Body of pancreas (tissue), 4 donors: Measurements from ENCODE around the gene INPP5J. TPM values are rescaled to one million over a fixed set of nuclear protein-coding genes. Genes with fewer than 3 reads are reported as not detected.

Experiments
- ATAC-seq: fragments of 150-250 bp; one replicate; pipeline ENCODE4 v1.9.1; 2016
- DNase-seq, 4 donors: peaks; one replicate each; pipeline ENCODE4 v3.0.0-alpha.2; 2019
- H3K27ac ChIP-seq, 4 donors: fragments of 200-600 bp; sonication (generic); 1 replicate in 3 of 4; 2 replicates in 1 of 4; pipeline versions ENCODE4 v1.5.1 to v1.6.1; 2016 to 2019; ENCODE audit warnings: mild to moderate bottlenecking in 1 of 4, mixed read lengths in 1 of 4, moderate library complexity in 1 of 4
- H3K27me3 ChIP-seq, 2 donors: fragments of 200-600 bp; sonication (generic); one replicate each; pipeline ENCODE4 v1.6.0; 2016; ENCODE audit warnings: mild to moderate bottlenecking in 1 of 2
- H3K36me3 ChIP-seq, 2 donors: fragments of 200-600 bp; sonication (generic); replicated peaks in 1 of 2; 2 replicates each; pipeline ENCODE4 v1.5.1; 2016; ENCODE audit warnings: low read depth in 2 of 2; ENCODE audit not compliant: insufficient read depth in 1 of 2
- H3K4me1 ChIP-seq: fragments of 200-600 bp; sonication (generic); one replicate; pipeline ENCODE4 v1.6.0; 2016
- H3K4me3 ChIP-seq, 2 donors: fragments of 200-600 bp; sonication (generic); 1 replicate in 1 of 2; 2 replicates in 1 of 2; pipeline ENCODE4 v1.5.1; 2016 to 2019
- H3K9me3 ChIP-seq, 3 donors: fragments of 200-600 bp; sonication (generic); 1 replicate in 2 of 3; 2 replicates in 1 of 3; pipeline ENCODE4 v1.5.1; 2016
- POLR2A ChIP-seq, 3 donors: fragments of 450-650 bp; IDR thresholded peaks; one replicate each; pipeline ENCODE4 v1.6.1; 2016; ENCODE audit warnings: antibody characterized with exemption in 3 of 3, mild to moderate bottlenecking in 2 of 3
- WGBS, 2 donors: methylation state at CpG; one replicate each; pipeline ENCODE4 v1.1.5; 2017; 5-methylcytosine and 5-hydroxymethylcytosine counted together
- intact Hi-C: fragments of 100-400 bp; cut with DNase I; formaldehyde crosslinking; loops from one replicate; pipeline ENCODE4 v1.15.1; 2023
- total RNA-seq, 2 donors: library from RNA; depleted of rRNA; stranded (reverse); fragments of >200 nt; gene quantifications; one replicate each; pipeline ENCODE4 v1.1.0, GENCODE V29; 2016
- TF ChIP-seq, protein P1 (sequence below), 7 experiments: fragments of 450-650 bp in 4 of 7; fragments of 200-600 bp in 3 of 7; sonication (generic) in 3 of 7; IDR thresholded peaks; one replicate each; pipeline ENCODE4 v1.5.1; 2016 to 2019; ENCODE audit warnings: antibody characterized with exemption in 7 of 7

INPP5J gene
- total RNA-seq, 2 donors from 2014 or later = 16.1 to 17.8 TPM

DNA sequence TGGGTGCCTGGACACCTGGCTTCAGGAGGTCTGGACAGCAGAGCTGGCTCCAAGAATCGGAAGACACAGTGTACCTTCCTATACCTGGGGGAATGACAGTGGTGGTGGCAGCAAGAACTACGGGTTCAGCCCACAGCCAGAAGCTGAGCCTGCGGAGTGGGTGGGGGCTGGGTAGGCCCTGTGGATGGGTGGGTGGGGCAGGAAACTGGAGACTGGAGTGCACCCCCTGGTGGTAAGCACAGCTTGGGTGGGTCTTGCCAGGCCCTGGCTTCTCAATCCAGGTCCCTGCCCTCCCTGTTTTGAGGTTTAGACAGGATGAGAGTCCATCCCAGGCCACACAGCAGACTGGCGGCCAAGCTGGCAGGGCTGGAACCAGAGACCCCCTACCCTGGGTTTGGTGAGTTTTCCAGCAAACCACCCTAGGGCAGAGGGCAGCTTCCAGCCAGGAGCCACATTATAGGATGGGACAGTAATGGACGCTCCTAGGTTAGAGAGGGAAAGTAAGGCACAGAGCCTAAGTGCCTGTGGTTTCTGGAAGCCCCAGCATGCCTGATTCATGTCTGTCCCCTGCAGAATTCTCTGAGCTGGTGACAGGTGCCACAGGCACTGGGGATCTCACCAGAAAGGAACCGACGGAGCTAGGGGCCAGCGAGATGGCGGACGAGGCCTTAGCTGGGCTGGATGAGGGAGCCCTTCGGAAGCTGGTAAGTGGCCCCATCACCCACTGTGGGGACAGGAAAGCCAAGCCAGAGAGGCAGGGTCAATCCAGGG is 40.0 kb upstream of the INPP5J start:
- no peaks in the 10 kb centered on the region for H3K36me3 ChIP-seq
- intact Hi-C loops = no loop called here
- no peak overlapping the region for H3K4me3 ChIP-seq
- ATAC-seq (no peak), DNase-seq (peak; percentile 69 to 75 (median 74))
- H3K4me1 ChIP-seq = peaks cover 77% of the 10 kb centered on the region
- peak overlapping the region; percentile 91 to 97 (median 93) for H3K27ac ChIP-seq
- no peaks in the 10 kb centered on the region for H3K9me3 ChIP-seq
- WGBS, 2 donors = 41 to 57% methylated on average over 6 to 11 of the region's 11 CpGs
- no peak for TF ChIP-seq POLR2A (IDR thresholded peaks at IDR 0.05)
- TF ChIP-seq, protein P1, sequence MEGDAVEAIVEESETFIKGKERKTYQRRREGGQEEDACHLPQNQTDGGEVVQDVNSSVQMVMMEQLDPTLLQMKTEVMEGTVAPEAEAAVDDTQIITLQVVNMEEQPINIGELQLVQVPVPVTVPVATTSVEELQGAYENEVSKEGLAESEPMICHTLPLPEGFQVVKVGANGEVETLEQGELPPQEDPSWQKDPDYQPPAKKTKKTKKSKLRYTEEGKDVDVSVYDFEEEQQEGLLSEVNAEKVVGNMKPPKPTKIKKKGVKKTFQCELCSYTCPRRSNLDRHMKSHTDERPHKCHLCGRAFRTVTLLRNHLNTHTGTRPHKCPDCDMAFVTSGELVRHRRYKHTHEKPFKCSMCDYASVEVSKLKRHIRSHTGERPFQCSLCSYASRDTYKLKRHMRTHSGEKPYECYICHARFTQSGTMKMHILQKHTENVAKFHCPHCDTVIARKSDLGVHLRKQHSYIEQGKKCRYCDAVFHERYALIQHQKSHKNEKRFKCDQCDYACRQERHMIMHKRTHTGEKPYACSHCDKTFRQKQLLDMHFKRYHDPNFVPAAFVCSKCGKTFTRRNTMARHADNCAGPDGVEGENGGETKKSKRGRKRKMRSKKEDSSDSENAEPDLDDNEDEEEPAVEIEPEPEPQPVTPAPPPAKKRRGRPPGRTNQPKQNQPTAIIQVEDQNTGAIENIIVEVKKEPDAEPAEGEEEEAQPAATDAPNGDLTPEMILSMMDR (IDR thresholded peaks at IDR 0.05) = peak in 6 of 7 experiments; percentile 29 to 52 (median 45)
- H3K27me3 ChIP-seq = no peaks in the 10 kb centered on the region

DNA sequence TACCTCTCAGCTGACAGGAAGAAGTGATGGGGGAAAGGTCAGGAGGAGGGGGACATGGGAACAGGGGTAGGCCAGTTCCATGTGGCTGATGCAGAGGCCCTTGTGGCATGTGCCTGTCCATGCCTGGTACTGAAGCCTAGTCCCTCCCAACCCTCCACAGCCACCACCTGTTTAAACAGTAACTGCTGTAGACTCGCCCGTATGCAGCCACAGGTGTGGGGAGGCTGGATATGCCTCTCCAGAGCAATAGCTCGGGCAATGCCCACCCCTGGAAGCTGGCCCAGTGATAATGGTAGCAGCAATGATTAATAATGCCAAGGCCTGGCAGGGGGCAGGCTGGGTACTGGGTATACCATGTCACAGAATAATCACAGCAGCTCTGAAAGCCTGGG is 39.4 kb upstream of the INPP5J start:
- Histone ChIP-seq H3K27ac (peak overlapping the region; percentile 91 to 97 (median 93)), H3K9me3 (no peaks in the 10 kb centered on the region), H3K4me3 (no peak overlapping the region), H3K4me1 (peaks cover 77% of the 10 kb centered on the region), H3K27me3 (no peaks in the 10 kb centered on the region), H3K36me3 (peaks cover 0 to 4% of the 10 kb centered on the region in 2 donors)
- peak; percentile 31 for ATAC-seq
- peak; percentile 47 to 79 (median 65) for TF ChIP-seq POLR2A (IDR thresholded peaks at IDR 0.05)
- TF ChIP-seq, protein P1 (IDR thresholded peaks at IDR 0.05) = peak in 1 of 7 experiments; percentile 21
- peak; percentile 80 to 95 (median 94) for DNase-seq
- 18 to 20% methylated on average over 1 to 3 of the region's 3 CpGs for WGBS, 2 donors
- intact Hi-C loops = no loop called here

DNA sequence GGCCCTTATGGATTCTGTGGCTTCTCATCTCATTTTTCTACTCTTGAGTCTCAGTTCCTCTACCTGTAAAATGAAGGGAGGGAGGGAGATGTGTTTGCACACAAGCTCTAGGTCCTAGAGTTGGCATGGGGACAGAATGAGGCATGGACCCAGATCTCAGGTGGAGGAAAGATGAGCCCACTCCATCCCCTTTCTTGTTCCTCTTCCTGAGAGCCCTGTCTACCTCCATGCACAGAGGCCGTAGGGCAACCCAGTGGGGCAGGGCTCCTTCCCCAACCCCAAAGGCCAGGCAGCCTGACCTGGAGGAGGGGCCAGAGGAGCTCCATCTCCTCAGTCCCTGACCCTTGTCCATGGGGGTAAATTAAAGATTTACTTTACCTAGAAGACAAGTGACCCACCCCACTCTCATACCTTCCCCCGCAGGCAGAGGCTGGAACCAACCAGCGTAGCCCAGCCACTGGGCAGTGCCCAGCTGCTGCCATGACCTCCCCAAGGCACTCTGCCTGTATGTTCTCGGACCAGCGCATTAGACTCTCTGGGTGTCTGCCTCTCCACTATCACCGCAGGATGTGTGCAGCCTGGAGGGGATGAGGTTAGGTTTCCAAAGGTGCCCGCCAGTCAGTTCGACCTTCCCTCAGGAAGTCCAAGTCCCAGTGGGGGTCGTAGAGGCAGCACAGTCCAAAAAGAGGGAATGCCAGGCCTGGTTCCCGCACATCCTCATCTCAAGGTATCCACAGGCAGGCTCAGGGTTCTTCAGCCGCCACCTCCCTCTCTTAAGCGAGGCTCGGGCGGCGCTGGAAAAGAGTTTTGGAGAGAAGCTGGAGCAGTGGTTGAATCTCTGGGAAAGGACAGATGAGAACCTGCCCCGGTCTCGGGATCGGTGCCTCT is 38.6 kb upstream of the INPP5J start:
- Histone ChIP-seq H3K4me1 (peaks cover 69% of the 10 kb centered on the region), H3K9me3 (no peaks in the 10 kb centered on the region), H3K27me3 (no peaks in the 10 kb centered on the region), H3K4me3 (peak overlapping the region; percentile 4 to 19), H3K27ac (peak overlapping the region; percentile 91 to 97 (median 93)), H3K36me3 (peaks cover 0 to 8% of the 10 kb centered on the region in 2 donors)
- intact Hi-C loops = no loop called here
- TF ChIP-seq POLR2A (IDR thresholded peaks at IDR 0.05) = no peak
- TF ChIP-seq, protein P1 (IDR thresholded peaks at IDR 0.05) = no peak
- ATAC-seq (no peak), DNase-seq (no peak)
- 19 to 45% methylated on average over 7 to 18 of the region's 18 CpGs for WGBS, 2 donors

DNA sequence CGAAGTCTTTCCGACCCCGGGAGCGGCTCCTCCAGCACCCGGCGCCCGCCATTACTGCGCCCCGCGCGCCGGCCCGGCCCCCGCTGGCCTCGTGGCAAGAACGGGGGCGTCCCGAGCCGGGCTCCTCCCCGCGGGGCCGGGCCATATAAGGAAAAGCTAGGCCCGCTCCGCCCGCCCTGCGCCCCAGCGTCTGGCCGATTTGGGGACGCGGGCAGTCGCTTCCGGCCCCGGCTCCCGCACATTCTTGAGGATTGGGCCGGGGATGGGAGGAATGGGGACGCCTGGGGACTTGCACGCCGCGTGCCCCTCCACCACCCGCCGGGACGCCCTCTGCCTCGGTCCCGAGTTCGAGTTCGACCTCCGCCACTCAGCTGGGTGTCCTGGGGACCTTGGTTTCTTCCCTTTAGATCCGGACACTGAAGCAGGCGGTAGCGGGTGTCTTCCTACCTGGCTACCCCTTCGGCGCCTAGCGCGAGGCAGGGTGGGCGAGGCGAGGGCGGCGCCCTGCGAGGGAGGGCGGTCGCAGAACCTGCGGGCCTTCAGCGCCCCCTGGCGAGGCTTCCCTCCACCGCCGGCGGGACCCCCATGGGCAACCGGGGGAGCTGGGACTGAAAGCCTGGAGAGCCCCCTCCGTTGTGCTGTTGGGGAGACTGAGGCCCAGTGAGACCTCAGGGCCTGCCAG is 37.8 kb upstream of the INPP5J start:
- peaks cover 61% of the 10 kb centered on the region for H3K4me1 ChIP-seq
- 10 to 20% methylated on average over 2 to 64 of the region's 69 CpGs for WGBS, 2 donors
- ATAC-seq = peak; percentile 47

More for the DNA sequence above, 37.8 kb upstream of the INPP5J start:
- Histone ChIP-seq H3K27ac (peak overlapping the region; percentile 60 to 97 (median 92)), H3K4me3 (peak overlapping the region; percentile 4 to 19), H3K9me3 (no peaks in the 10 kb centered on the region), H3K27me3 (no peaks in the 10 kb centered on the region), H3K36me3 (peaks cover 0 to 10% of the 10 kb centered on the region in 2 donors)
- intact Hi-C loops = loop anchor here (5.0 kb wide), 1 partner anchor 143 kb away; no protein-coding TSS in a partner anchor
- TF ChIP-seq POLR2A (IDR thresholded peaks at IDR 0.05) = peak; percentile 53 to 82 (median 74)
- TF ChIP-seq, protein P1 (IDR thresholded peaks at IDR 0.05) = peak; percentile 50 to 75 (median 68)
- peak; percentile 78 to 88 (median 84) for DNase-seq
